HepG2 (cell line): Measurements from ENCODE around the gene MRPL38.

Experiments used
- CEBPB ChIP-seq: IDR thresholded peaks from 2 replicates; pipeline ENCODE4 v1.6.1; 2011; ENCODE audit warnings: low read depth, low read length, improper control_type of control experiment, borderline replicate concordance
- CREB1 ChIP-seq, 2 experiments: fragments of 450-650 bp in 1 of 2; IDR thresholded peaks; 2 replicates each; pipeline ENCODE4 v1.6.1; 2016 to 2017; ENCODE audit warnings: control low read depth in 1 of 2, mild to moderate bottlenecking in 1 of 2, missing compliant biosample characterization in 1 of 2, missing genetic modification characterization in 1 of 2
- PHF8 ChIP-seq: sonication (generic); formaldehyde crosslinking; IDR thresholded peaks from 2 replicates; pipeline ENCODE4 v1.5.0; 2020; ENCODE audit warnings: missing genetic modification reagents
- SUZ12 ChIP-seq: fragments of 150-350 bp; IDR thresholded peaks from 2 replicates; pipeline ENCODE4 v1.6.1; 2014; ENCODE audit warnings: low read depth, low read length
- YY1 ChIP-seq: IDR thresholded peaks from 2 replicates; pipeline ENCODE4 v1.6.1; 2011; ENCODE audit warnings: low read length, low read depth, moderate library complexity, mild to moderate bottlenecking; ENCODE audit not compliant: insufficient read depth, insufficient replicate concordance

DNA sequence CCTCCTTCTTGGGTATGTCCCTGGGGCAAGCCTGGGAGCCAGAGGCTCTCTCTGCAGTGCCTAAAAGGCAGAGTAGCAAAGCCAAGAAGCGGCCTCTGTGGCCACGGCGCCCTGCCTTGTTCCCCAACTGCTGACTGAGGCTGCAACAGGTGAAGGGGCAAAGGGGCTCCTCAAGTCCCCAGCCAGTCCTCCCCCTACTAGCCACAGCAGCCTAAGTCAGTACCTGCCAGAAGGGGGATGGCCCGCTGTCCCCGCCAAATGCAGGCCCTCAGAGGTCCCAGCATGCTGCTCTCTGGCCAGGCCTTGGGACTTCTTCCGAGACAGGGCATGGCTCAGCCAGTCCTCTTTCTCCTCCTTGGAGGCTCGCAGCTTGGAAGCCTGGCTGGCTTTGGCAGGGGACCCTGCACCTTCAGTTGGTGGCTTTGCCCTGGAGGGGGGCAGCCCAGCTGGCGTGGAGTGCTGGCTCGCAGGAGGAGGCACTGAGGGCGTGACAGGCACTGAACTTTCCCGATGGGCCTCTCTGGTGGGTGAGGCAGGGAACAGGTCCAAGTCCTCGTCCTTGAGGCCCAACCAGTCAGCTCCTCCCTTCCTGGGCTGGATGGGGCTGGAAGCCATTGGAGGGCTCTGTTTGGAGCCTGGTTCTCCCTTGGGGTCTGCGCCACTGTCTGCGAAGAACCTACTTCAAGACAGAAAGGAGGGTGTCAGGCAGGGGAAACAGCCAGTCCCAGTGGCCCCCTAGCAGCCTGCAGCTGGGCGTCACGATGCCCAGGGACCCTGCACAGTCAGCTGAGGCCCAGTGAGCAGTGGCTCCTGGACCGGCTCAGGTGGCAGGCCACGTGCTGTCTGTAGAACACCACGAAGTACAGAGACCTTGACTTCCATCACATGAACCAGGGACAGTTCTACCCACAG lies 18.5 kb upstream of the MRPL38 start:
- TF ChIP-seq CEBPB: no peak
- TF ChIP-seq YY1: no peak
- no peak for TF ChIP-seq CREB1 (IDR thresholded peaks at IDR 0.05)
- TF ChIP-seq CREB1 (CRISPR knock-in tag; IDR thresholded peaks at IDR 0.05): no peak
- no peak for TF ChIP-seq PHF8 (CRISPR knock-in tag)
- no peak for TF ChIP-seq SUZ12
